GM18861 (cell line): Measurements from ENCODE around the gene UBAP2L.
"Not testable (repeated sequence)": the region's sequence is repeated elsewhere in the genome, so short reads cannot be mapped to it uniquely, and the experiment has no call there.

Source experiments
- ATAC-seq: cut with Tn5 transposase; IDR thresholded peaks from one replicate; pipeline ENCODE4 v1.9.1; 2021; ENCODE audit not compliant: unreplicated experiment

UBAP2L gene

GRCh38 chr1:154307670-154308270 lies 87.0 kb downstream of the UBAP2L start:
- ATAC-seq: not testable (repeated sequence)

- ATAC-seq: not testable (repeated sequence)
Measured at GRCh38 chr1:154309136-154309535, 88.4 kb downstream of the UBAP2L start.

- not testable (repeated sequence) for ATAC-seq
Measured at GRCh38 chr1:154312229-154313065, 91.7 kb downstream of the UBAP2L start.

- no peak for ATAC-seq
Measured at GRCh38 chr1:154313066-154313356, 92.3 kb downstream of the UBAP2L start.

GRCh38 chr1:154314226-154314625 lies 93.5 kb downstream of the UBAP2L start:
- not testable (repeated sequence) for ATAC-seq

GRCh38 chr1:154316704-154317103 lies 95.9 kb downstream of the UBAP2L start:
- ATAC-seq: no peak

GRCh38 chr1:154318386-154318785 lies 97.6 kb downstream of the UBAP2L start:
- no peak for ATAC-seq
